ENCODE measurements around the gene ACSS2. TPM values are rescaled to one million over a fixed set of nuclear protein-coding genes. Genes with fewer than 3 reads are reported as not detected.

ACSS2 gene
- total RNA-seq, 2 donors from 2014 or later, result 17.0 to 34.2 TPM

- Histone ChIP-seq H3K4me3 (ENCODE audit: low read length) (peak within 1 kb of the TSS; percentile 91), H3K4me1 (ENCODE audit: control insufficient read depth, insufficient read depth, low read length) (peaks cover 4% of the 10 kb centered on the region), H3K27ac (ENCODE audit: low read depth, low read length) (peak within 1 kb of the TSS; percentile 92), H3K9me3 (ENCODE audit: control insufficient read depth, low read length) (no peaks in the 10 kb centered on the region), H3K9ac (ENCODE audit: extremely low read depth, low read length, poor library complexity, severe bottlenecking) (peak within 1 kb of the TSS; percentile 93), H3K36me3 (ENCODE audit: control insufficient read depth, insufficient read depth, low read length) (peaks cover 7% of the 10 kb centered on the region), H3K27me3 (ENCODE audit: control insufficient read depth, insufficient read depth, low read length, poor library complexity, severe bottlenecking) (no peaks in the 10 kb centered on the region)
- no peaks in the 10 kb centered on the region for H3K36me3 Mint-ChIP-seq (ENCODE audit: low read depth)
- H3K4me1 Mint-ChIP-seq, result peaks cover 28% of the 10 kb centered on the region
- TF ChIP-seq CTCF (conservative IDR thresholded peaks at IDR 0.05), result peak; percentile 67
- peak within 1 kb of the TSS; percentile 90 for H3K4me3 Mint-ChIP-seq
- no peaks in the 10 kb centered on the region for H3K27me3 Mint-ChIP-seq (ENCODE audit: insufficient read depth)
- 0% methylated on average over 12 to 62 of the region's 62 CpGs for WGBS, 2 experiments (ENCODE audit: insufficient coverage in 1 of 2, insufficient read length in 1 of 2)
- H3K27ac Mint-ChIP-seq, result peak within 1 kb of the TSS; percentile 98
- H3K9me3 Mint-ChIP-seq, result peaks cover 2% of the 10 kb centered on the region
- peak; percentile 99 for DNase-seq
Observed at GRCh38 chr20:34955231-34956040, 79.0 kb downstream of the ACSS2 start, which contains the start of the genes GSS and MYH7B. Gene GSS, minus strand, starts transcription at chr20:34955806. Its CDS starts 3,954 bp downstream, at chr20:34951852. Gene MYH7B, plus strand, starts transcription at chr20:34955868. Its CDS starts 22,138 bp downstream, at chr20:34978006.

GRCh38 chr20:34956041-34956458, 79.6 kb downstream of the ACSS2 start:
- H3K9me3 Mint-ChIP-seq, result peaks cover 2% of the 10 kb centered on the region
- peak; percentile 11 for TF ChIP-seq CTCF (conservative IDR thresholded peaks at IDR 0.05)
- Histone ChIP-seq H3K9me3 (ENCODE audit: control insufficient read depth, low read length) (no peaks in the 10 kb centered on the region), H3K27ac (ENCODE audit: low read depth, low read length) (peak overlapping the region; percentile 92), H3K4me1 (ENCODE audit: control insufficient read depth, insufficient read depth, low read length) (peaks cover 4% of the 10 kb centered on the region), H3K27me3 (ENCODE audit: control insufficient read depth, insufficient read depth, low read length, poor library complexity, severe bottlenecking) (no peaks in the 10 kb centered on the region), H3K36me3 (ENCODE audit: control insufficient read depth, insufficient read depth, low read length) (peaks cover 7% of the 10 kb centered on the region), H3K9ac (ENCODE audit: extremely low read depth, low read length, poor library complexity, severe bottlenecking) (peak overlapping the region; percentile 93), H3K4me3 (ENCODE audit: low read length) (peak overlapping the region; percentile 91)
- H3K27me3 Mint-ChIP-seq (ENCODE audit: insufficient read depth), result no peaks in the 10 kb centered on the region
- peak overlapping the region; percentile 98 for H3K27ac Mint-ChIP-seq
- peak overlapping the region; percentile 90 for H3K4me3 Mint-ChIP-seq
- DNase-seq, result no peak
- no peaks in the 10 kb centered on the region for H3K36me3 Mint-ChIP-seq (ENCODE audit: low read depth)
- peaks cover 33% of the 10 kb centered on the region for H3K4me1 Mint-ChIP-seq
- 33 to 51% methylated on average over 5 to 6 of the region's 6 CpGs for WGBS, 2 experiments (ENCODE audit: insufficient coverage in 1 of 2, insufficient read length in 1 of 2)

- Histone ChIP-seq H3K4me1 (ENCODE audit: control insufficient read depth, insufficient read depth, low read length) (peaks cover 4% of the 10 kb centered on the region), H3K36me3 (ENCODE audit: control insufficient read depth, insufficient read depth, low read length) (no peaks in the 10 kb centered on the region), H3K4me3 (ENCODE audit: low read length) (no peak overlapping the region), H3K27ac (ENCODE audit: low read depth, low read length) (peak overlapping the region; percentile 70), H3K27me3 (ENCODE audit: control insufficient read depth, insufficient read depth, low read length, poor library complexity, severe bottlenecking) (no peaks in the 10 kb centered on the region), H3K9ac (ENCODE audit: extremely low read depth, low read length, poor library complexity, severe bottlenecking) (no peak overlapping the region), H3K9me3 (ENCODE audit: control insufficient read depth, low read length) (no peaks in the 10 kb centered on the region)
- no peaks in the 10 kb centered on the region for H3K36me3 Mint-ChIP-seq (ENCODE audit: low read depth)
- 87 to 93% methylated on average over 21 of the region's 21 CpGs for WGBS, 2 experiments (ENCODE audit: insufficient coverage in 1 of 2, insufficient read length in 1 of 2)
- no peak overlapping the region for H3K4me3 Mint-ChIP-seq
- peak overlapping the region; percentile 98 for H3K27ac Mint-ChIP-seq
- no peak for DNase-seq
- peaks cover 33% of the 10 kb centered on the region for H3K4me1 Mint-ChIP-seq
- no peak for TF ChIP-seq CTCF (conservative IDR thresholded peaks at IDR 0.05)
- peaks cover 2% of the 10 kb centered on the region for H3K9me3 Mint-ChIP-seq
- H3K27me3 Mint-ChIP-seq (ENCODE audit: insufficient read depth), result no peaks in the 10 kb centered on the region
Observed at GRCh38 chr20:34956751-34957472, 80.5 kb downstream of the ACSS2 start.

Data from endodermal cell (in vitro differentiated cells).